HG03442 (cell line): ENCODE results near the gene ANKFY1.

ENCODE experiments used
- ATAC-seq: cut with Tn5 transposase; IDR thresholded peaks from one replicate; pipeline ENCODE4 v1.9.1; 2021; ENCODE audit warnings: mild to moderate bottlenecking, moderate library complexity; ENCODE audit not compliant: unreplicated experiment

The ANKFY1 gene, protein sequence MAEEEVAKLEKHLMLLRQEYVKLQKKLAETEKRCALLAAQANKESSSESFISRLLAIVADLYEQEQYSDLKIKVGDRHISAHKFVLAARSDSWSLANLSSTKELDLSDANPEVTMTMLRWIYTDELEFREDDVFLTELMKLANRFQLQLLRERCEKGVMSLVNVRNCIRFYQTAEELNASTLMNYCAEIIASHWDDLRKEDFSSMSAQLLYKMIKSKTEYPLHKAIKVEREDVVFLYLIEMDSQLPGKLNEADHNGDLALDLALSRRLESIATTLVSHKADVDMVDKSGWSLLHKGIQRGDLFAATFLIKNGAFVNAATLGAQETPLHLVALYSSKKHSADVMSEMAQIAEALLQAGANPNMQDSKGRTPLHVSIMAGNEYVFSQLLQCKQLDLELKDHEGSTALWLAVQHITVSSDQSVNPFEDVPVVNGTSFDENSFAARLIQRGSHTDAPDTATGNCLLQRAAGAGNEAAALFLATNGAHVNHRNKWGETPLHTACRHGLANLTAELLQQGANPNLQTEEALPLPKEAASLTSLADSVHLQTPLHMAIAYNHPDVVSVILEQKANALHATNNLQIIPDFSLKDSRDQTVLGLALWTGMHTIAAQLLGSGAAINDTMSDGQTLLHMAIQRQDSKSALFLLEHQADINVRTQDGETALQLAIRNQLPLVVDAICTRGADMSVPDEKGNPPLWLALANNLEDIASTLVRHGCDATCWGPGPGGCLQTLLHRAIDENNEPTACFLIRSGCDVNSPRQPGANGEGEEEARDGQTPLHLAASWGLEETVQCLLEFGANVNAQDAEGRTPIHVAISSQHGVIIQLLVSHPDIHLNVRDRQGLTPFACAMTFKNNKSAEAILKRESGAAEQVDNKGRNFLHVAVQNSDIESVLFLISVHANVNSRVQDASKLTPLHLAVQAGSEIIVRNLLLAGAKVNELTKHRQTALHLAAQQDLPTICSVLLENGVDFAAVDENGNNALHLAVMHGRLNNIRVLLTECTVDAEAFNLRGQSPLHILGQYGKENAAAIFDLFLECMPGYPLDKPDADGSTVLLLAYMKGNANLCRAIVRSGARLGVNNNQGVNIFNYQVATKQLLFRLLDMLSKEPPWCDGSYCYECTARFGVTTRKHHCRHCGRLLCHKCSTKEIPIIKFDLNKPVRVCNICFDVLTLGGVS

DNA sequence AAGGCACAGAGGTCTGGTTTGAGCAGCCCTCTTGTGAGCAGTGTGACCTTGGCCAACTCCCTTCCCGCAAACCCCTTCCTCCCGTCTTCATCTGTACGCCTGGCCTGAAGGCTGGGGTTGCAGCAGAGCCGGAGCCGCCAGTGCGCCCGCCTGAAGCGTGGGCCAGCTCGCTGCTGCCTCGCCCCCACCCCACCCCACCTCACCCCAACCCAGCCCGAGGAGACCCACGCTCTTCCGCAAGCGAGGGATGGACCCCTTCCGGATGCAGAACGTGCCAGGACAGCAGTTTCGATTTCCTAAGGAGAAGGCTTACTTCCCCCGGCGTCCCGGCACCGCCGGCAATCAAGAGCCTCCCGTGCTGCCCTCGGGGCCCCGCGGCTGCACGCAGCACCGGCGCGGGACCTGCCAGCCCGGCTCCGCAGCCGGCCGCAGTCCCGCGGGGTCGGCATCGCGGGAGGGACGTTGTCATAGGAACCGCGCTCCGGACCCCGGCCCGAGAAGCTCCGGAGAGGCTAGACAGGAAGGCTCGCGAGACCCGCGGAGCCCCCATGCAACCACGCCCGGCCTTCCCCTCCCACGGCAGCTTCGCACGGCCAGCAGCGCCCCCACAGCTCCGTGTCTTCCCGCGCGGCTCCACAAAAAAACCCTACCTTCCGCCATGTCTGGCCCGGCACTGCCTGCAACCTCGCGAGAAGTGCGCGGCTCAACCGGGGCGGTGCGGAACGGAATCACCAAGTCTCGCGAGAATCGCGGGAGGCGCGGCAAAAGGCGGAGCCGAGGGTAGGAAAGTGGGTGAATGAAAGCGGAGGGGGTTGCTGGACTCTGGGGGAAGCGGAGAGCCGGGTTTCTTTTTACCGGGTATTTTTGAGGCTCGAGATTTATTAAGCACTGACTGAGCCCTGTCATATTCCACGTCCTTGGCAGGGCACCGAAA lies at the start of gene ANKFY1:
TSS of gene ANKFY1 (minus strand) at position 698 of the 934 bp plus-strand sequence. CDS start at position 660, 38 bp downstream.
- peak; percentile 92 for ATAC-seq

DNA sequence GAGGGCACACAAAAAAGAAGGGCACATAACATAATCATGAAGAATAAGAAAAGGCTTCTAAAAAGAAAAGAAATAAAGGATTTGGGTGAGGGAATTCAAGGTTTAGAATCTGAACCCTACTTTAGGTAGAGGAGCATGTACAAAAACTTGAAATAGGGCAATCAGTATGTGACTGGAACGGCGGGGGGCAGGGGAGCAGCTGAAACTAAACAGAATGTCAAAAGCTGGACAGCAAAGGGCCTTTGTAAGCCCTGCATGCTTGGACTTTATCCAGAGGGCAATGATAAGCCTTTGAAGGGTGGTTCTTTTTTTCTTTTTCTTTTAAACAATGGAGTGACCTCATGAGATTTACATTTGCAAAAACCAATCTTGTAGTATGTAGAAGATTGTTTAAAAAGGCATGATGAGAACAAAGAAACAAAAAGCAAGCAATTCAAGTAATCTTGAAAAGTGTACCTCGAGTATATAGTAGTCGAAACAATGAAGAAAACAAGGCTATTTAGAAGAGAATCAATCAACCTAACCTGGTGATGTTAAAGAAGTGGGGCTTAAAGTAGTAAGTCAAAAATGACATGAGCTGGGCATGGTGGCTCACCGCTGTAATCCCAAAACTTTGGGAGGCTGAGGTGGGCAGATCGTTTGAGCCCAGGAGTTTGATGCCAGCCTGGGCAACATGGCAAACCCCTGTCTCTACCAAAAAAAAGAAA lies 46.7 kb upstream of the ANKFY1 start:
- no peak for ATAC-seq

DNA sequence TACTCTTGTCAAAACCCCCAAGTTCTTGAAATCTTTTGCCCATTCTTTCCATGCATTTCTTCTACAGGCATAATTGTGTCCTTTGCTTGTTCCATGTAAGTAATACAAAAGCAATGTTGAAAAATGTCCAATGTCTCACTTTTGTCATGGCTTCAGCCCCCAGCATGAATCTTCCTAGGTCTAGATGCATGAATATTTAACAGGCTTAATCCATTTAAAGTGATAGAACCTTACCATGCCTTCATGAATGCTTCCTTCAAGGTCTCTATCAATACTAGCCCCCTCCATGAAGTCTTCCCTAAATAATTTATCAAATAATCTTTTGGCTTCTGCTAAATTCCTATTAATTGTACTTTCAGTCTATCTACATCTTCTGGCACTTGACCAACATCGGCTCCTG lies 46.1 kb upstream of the ANKFY1 start:
- no peak for ATAC-seq

DNA sequence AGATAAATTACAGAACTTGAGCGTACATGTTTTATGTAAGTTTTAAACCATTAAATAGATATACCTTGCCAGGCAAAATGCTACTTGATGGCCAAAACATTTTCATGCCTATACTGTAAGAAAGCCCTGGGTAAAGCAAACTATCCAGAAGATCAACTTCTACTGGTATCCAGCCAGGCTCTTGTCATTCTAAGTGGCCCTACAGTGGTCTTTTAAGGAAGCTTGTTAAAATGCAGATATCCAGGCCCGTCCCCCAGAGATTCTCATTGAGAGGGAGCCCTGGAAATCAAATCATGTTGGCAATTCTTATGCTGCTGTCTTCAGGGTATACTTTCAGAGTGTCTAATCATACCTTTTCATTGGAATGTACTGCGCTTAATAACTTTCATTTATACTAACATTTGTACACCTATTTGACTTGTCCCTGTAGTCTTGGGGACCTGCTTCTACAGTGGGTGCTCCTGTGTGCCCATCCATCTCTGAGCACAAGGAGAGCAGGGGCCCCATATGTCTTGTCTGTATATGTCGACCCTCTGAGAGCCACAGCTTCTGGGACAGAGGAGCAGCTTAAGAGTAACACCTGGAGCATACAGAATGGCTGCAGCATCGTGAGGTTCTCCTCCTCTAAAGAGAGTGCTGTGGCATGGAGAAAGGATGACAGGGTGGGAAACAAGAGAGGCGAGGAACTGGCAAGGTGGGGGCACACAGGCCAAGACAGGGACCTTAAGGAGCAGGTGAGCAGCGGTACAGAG lies 43.6 kb upstream of the ANKFY1 start:
- no peak for ATAC-seq

DNA sequence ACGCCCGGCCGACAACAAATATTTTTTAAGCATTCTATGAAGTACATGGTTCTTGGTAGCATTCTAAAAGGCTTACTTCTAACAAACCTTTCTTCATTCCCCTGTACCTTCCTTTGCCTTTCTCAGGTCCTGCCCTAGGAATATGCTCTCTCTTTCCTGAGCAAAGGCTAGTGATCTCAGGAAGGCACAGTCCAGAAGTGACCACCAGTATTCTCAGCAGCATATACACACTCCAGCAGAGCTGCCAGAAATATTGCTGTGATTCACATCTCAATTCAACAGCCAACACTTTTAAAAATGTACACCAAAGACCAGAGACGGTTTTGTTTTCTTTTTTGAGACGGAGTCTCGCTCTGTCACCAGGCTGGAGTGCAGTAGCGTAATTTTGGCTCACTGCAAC lies 41.4 kb upstream of the ANKFY1 start:
- ATAC-seq, result no peak

DNA sequence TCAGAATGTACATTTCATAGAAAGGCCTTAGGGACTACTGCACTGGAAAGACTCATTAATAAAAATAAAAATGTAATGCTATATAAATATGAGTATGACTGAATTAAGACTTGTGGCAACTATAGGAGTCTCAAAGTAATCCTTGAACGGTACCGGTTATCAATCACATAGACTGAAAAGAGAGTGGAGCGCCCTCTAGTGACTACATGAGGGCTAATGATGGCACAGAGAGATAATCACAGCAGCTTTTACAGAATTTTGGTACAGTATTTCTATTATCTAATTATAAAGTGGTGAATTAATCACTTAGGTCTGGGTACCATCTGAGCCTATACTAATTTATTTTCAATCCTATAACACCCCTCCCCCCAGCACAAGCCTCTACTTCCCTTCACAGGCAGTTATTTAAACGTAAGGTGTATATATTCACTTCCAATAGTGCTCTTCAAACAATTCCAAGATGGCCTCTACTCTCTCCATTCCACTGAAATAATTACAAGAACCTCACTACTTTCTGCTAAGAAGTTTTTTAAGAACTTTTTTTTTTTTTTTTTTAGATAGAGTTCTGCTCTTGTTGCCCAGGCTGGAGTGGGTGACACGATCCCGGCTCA lies 40.7 kb upstream of the ANKFY1 start:
- no peak for ATAC-seq

DNA sequence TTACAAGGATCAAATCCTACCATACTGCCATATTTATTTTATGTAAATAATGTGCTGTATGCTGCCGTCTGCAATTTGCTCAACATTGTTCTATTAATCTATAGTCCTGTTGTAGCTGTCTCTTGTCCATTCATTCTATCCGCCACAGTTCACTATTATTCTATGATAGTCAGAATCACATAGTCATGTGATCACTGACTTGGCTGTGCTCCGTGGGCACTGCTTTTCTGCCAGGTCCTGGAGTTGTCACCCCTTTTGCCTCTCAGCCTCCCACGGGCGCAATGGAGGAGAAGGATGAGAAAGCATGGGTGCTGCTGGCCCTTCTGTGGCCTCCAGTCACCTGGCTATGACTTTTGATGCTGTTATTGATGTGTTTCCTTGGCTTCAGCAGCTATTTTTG lies 37.3 kb upstream of the ANKFY1 start:
- ATAC-seq, result no peak

DNA sequence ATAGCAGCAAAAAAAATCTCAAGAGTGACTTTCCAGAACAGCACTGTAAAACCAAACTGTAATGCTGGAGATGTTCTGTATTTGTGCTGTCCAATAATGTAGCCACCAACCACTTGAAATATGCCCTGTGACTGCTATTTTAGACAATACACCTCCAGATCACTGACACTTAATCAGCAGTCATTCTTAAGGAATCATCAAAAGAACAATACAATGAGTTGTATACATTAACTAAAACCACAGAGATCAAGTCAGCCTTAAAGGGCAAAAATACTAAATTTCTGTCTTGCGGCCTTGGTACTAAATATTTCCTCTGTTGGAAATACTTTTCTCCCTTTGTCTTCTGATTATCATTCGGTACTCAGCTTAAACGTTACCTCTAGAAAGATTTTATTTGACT lies 33.6 kb upstream of the ANKFY1 start:
- ATAC-seq, result no peak

DNA sequence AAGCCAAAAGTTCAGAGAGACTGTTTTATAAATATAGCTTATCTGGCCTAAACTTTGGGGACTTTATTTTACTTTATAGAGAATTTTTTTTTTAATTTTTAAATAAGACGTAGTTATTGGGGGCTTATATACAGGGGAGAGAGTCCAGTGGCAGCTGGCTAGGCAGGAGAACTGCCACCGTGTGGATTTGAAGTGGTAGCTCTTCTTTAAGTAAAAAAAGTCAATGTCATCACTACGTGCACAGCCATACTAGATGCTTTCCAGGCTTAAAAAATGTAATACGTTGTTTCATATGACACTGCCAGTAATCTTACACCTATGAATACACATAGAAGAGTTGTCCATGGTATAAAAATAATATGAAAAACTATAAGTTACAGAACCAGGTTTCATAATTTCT lies 31.9 kb upstream of the ANKFY1 start:
- no peak for ATAC-seq

DNA sequence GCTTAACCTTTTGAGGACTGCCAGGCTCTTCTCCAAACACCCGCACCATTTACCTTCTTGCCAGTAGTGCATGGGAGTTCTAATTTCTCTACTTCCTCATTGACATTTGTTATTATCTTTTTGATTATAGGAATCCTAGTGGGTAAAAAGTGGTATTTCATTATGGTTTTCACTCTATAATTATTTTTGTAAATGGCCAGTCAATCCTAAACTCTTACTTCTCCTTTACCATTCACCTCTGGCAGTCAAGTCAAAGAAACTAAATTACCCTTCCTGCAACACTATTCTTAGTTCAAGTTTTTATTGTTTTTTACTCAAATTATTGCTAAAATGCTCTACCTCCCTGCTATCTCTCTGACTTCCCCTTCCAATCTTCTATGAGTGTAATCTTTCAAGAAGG lies 29.8 kb upstream of the ANKFY1 start:
- no peak for ATAC-seq

DNA sequence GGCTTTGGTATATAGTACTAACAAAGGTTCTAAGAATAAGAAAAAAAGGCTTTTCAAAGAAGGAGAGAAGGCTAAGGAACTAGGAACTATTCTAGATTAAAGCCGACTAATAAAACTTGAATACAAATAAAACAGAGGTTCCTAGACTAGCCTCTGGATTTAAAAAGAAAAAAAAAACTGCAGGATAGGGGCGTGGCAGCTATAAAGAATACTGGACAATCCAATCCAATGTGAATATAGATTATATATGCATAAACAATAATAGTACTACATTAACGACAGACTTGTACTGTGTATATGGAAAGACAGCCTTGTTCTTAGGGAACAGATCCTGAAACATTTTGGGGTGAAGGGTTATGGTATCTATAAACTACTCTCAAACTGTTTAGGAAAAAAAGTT lies 23.9 kb upstream of the ANKFY1 start:
- no peak for ATAC-seq

DNA sequence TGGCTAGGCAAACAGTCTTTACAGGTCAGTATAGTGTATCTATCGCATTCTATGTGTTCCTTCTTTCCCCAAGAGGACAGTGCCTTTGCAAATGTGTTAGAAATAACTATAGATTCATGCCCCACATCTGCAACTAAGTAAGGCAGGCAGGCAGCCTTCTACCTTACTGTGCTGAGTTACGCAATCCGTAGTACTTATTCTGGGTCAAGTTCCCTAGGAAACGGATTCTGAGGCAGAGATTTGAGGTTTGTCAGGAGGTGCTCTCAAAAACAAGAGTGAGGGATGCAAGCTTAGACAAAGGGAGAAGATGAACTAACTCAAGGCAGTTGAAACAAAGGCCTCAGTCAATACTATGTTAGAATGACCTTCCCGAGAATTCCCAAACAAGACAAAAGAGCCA lies 12.7 kb upstream of the ANKFY1 start:
- ATAC-seq, result no peak

DNA sequence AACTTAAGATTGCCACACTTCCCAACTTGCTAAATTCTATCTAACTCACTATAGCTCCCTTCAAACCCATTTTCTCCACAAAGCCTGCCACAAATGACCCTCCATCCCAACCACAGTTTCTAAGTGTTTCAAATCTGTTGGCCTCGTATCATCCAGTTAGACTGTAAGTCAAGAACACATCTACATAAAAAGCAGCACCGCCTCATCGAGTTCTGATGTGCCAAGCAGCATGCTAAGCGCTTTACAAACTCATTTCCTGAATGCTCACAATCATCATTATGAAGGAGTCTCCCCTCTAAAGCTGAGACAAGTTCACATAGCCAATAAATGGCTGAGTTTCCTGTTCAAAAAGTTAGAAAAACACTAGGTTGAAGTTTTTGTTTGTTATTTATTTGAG lies 9.2 kb upstream of the ANKFY1 start:
- no peak for ATAC-seq

DNA sequence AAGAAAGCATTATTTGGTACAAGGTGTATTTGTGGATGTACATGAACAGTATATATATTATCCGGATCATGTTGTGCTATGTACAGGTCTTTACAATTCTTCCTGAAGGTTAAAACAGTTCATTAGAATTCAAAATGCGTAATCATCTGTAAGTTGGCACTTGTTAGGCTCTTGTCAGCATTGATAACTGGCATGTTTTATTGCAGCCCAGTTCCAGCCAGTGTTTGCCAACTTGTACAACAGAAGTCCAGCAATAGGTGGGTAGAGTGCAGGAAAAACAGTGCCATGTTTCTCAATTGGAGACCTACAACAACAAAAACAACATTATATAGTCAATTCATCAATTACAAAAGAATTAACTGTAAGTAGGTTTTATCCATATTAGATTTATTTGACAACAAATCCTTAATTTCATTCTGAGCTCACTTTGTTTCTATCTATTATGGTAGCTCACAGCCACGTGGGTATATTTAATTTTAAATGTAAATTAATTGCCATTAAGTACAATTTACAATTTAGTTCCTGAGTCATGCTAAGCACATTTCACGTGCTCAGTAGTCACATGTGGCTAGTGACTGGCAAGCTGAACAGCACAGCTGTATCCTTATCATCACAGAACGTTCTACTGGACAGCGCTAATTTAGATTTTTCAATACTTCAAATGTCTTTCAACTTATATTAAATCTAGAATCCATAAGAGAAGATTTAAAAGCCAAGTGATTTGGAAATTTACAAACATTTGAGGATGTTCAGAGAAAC lies 8.6 kb upstream of the ANKFY1 start:
- no peak for ATAC-seq

DNA sequence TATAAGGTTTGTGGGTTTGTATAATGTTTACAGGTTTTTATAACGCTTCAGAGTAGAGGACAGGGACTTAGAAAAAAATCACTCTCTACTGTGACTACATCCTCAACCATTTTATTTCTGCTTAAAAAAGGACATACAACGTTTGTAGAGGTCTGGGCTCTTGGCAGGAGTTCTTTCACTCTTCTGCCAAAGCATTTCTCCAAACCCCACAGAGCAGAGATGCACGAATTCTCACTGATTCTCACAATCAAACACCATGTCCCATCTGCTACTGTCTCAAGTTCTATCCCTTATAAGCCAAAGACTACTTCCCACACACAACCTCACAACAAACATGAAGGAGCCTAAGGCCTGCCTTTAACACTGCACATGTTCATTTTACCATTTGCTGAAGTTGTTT lies 7.0 kb upstream of the ANKFY1 start:
- ATAC-seq, result no peak

DNA sequence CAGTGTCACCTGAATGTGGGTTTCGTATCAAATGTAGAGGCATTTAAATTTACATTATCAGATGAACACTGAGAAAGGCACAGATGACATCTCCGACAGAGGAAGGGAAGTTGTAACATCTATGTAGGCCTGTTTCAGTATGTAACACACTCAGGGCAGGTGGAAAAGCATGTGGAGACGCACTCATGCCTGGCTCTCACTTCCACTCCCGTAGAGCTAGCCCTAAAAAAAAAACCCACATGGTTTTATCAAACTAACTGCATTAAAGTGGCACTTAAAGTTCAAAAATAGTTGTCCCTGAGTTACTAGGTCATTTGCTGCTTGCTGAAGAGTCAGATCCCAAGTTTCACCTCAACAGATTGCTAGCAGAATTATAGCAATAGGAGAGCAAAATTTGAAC lies 6.1 kb upstream of the ANKFY1 start:
- no peak for ATAC-seq

DNA sequence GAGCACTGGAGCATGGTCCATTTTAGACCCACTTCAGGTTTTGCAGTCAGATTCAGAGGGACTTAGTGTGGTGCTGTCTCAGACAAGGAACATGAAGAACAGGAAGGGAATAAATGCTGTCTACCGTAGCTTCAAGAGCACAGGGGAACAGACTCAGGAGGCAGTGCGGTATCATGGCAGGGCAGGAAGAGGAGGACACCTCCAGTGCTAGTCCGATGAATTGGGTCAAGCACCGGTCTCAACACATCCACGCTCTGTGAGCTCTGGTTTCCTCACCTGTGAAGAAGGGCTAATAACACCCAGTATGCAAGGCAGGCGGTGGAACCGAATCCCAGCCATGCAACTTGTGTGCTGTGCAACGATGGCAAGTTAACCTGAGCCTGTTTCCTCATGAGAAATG lies 3.6 kb upstream of the ANKFY1 start:
- ATAC-seq, result no peak

DNA sequence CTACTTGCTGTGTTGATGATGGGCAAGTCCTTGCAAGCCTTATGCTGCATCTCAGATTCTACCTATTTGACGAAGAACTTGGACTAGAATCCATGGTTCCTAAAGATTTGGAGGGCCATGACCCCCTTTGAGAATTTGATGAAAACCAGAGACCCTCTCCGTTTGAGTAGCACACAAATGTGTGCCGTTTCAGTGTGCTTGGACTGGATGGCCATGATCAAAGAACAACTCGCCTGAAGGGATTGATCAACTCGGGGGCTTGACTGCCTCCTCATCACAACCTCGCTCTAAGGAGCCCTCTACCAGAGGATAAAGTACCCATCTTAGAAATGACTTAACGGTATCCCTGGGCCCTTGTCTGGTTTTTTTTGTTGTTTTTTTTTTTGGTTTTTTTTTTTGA lies 2.8 kb upstream of the ANKFY1 start:
- ATAC-seq, result no peak
